ENCODE measurements around the gene EYS. TPM values are rescaled to one million over a fixed set of nuclear protein-coding genes. Genes with fewer than 3 reads are reported as not detected.

Gene EYS
- total RNA-seq, 2 donors from 2014 or later = not detected

DNA sequence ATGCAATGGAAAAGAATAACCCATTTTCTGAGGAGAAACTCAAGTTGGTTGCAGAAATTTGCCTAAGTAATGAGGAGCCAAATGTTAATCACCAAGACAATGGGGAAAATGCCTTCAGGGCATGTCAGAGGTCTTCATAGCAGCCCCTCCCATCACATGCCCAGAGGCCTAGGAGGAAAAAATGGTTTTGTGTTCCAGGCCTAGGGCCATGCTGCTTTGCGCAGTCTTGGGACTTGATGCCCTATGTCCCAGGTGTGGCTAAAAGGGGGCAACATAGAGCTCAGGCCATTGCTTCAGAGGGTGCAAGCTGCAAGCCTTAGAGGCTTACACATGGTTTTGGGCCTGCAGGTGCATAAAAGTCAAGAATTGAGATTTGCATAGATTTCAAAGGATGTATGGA is 485.9 kb downstream of the EYS start:
- Mint-ChIP-seq H3K4me3 (no peak overlapping the region), H3K36me3 (ENCODE audit: low read depth) (no peaks in the 10 kb centered on the region), H3K27me3 (no peaks in the 10 kb centered on the region), H3K4me1 (no peaks in the 10 kb centered on the region), H3K27ac (no peak overlapping the region)
- no peak for ATAC-seq
- peaks cover 2% of the 10 kb centered on the region for H3K9me3 ChIP-seq (ENCODE audit: control insufficient read depth, low read length, poor library complexity, severe bottlenecking)
- no peak for DNase-seq

DNA sequence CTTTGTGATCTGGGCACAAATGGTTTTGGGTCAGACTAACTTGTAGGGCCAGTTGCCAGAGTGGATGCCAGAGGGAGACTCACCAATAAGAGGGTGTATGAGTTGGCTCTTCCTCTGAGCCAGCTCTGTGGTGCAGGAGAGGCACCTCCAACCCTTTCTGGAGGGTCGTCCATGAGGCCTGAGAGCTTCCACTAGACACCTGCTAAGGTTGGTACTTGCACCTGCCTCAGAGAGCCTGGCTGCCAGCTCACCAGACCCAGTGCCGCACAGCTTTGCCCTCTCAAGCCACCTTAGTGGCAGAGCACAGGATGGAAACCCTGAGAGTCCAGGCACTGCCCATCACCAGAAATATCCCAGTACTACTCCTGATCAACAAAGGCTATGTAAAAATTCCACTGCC is 504.3 kb downstream of the EYS start:
- no peaks in the 10 kb centered on the region for H3K9me3 ChIP-seq (ENCODE audit: control insufficient read depth, low read length, poor library complexity, severe bottlenecking)
- Mint-ChIP-seq H3K27me3 (no peaks in the 10 kb centered on the region), H3K4me1 (no peaks in the 10 kb centered on the region), H3K27ac (no peak overlapping the region), H3K4me3 (no peak overlapping the region), H3K36me3 (ENCODE audit: low read depth) (no peaks in the 10 kb centered on the region)
- DNase-seq (no peak), ATAC-seq (no peak)

DNA sequence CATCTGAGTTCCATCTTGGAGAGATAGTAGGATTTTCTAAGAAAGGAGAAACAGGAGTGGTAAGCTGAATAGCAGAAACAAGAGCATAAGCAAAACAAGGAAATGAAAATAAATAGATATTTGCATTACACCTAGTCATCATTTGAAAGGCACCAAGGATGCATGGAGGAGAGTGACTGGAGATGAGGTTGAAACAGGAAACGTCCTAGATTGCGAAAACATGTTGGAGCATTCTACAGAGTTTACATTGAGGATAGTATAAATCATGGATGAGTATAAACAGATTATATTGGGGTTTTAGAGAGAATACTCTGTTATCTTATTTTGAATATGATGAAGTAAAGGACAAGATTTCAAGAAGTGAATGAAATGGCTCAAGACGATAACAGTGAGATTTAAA is 507.3 kb downstream of the EYS start:
- H3K9me3 ChIP-seq (ENCODE audit: control insufficient read depth, low read length, poor library complexity, severe bottlenecking) = no peaks in the 10 kb centered on the region
- Mint-ChIP-seq H3K27me3 (no peaks in the 10 kb centered on the region), H3K4me3 (no peak overlapping the region), H3K4me1 (no peaks in the 10 kb centered on the region), H3K36me3 (ENCODE audit: low read depth) (no peaks in the 10 kb centered on the region), H3K27ac (no peak overlapping the region)
- DNase-seq = no peak
- ATAC-seq = no peak

DNA sequence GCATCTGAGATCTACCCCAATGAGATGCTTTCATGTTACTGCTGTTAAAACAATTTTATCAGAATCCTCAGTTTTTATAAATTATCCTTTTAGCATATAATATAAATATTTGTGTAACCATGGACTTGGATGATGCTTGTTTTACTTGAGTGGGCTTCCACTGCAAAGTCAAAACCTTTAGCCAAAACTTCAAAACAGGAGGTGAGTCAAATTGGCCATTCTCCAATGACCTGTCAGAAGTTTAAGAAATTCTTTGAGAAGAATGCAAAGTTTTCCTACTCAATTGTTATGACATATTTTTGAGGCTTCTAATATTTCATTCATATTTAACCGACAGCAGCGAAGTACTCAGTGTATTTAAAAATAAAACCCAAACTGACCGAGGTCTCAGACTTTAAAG is 507.9 kb downstream of the EYS start:
- DNase-seq = no peak
- no peak for ATAC-seq
- H3K27me3 Mint-ChIP-seq = no peaks in the 10 kb centered on the region
- H3K4me3 Mint-ChIP-seq = no peak overlapping the region
- H3K36me3 Mint-ChIP-seq (ENCODE audit: low read depth) = no peaks in the 10 kb centered on the region
- H3K9me3 ChIP-seq (ENCODE audit: control insufficient read depth, low read length, poor library complexity, severe bottlenecking) = peaks cover 2% of the 10 kb centered on the region
- H3K27ac Mint-ChIP-seq = no peak overlapping the region
- no peaks in the 10 kb centered on the region for H3K4me1 Mint-ChIP-seq

DNA sequence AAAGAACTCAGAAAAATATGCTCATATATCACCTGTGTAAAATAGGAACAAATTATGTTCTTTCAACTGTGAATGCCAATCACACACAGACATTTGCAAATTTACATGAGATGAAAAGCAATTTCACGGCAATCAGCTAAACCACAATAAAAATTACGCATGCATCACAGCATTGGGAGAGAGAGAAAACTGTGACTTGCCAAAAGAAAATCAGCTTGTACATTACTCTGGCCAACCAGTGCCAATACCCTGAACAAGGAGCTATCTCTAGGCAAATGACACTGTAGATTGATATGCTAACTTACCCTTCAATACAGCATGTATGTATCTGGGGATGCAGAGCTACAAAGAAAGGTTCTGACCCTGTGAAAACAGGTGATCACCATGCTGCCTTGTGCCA is 515.6 kb downstream of the EYS start:
- no peaks in the 10 kb centered on the region for H3K27me3 Mint-ChIP-seq
- peaks cover 2% of the 10 kb centered on the region for H3K9me3 ChIP-seq (ENCODE audit: control insufficient read depth, low read length, poor library complexity, severe bottlenecking)
- H3K4me3 Mint-ChIP-seq = no peak overlapping the region
- H3K4me1 Mint-ChIP-seq = no peaks in the 10 kb centered on the region
- no peak for DNase-seq
- H3K27ac Mint-ChIP-seq = no peak overlapping the region
- no peak for ATAC-seq
- H3K36me3 Mint-ChIP-seq (ENCODE audit: low read depth) = no peaks in the 10 kb centered on the region

DNA sequence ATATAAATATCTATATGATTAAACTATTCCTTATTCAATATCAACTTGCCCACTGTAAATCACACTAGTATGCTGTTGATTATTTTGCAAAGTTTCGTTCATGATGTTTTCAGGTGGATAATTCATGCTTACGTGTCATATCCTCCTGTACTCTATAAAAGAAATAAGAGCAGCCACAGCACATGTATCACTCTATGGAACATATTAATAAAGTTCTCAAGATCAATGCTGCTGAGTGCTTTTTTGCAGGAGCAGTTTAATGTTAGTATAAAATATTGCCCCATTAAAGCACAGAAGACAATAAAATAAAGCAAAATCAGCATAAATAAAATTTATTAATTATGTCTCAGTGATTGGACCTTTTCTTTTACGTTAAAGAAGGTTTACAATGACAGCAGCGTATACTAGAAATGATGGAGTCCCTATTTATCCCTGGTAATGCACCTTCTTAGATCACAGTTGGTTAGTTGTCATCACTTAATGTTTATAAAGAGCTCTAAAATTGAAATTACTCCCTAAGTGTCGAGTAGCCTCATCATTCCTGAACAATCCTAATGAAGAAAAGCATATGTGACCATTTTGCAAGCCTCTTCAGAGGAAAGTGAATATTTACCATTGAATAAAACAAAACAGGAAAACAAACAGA is 517.7 kb downstream of the EYS start:
- no peaks in the 10 kb centered on the region for H3K36me3 Mint-ChIP-seq (ENCODE audit: low read depth)
- no peak overlapping the region for H3K4me3 Mint-ChIP-seq
- no peaks in the 10 kb centered on the region for H3K9me3 ChIP-seq (ENCODE audit: control insufficient read depth, low read length, poor library complexity, severe bottlenecking)
- H3K27me3 Mint-ChIP-seq = no peaks in the 10 kb centered on the region
- DNase-seq (no peak), ATAC-seq (no peak)
- H3K27ac Mint-ChIP-seq = no peak overlapping the region
- H3K4me1 Mint-ChIP-seq = no peaks in the 10 kb centered on the region

DNA sequence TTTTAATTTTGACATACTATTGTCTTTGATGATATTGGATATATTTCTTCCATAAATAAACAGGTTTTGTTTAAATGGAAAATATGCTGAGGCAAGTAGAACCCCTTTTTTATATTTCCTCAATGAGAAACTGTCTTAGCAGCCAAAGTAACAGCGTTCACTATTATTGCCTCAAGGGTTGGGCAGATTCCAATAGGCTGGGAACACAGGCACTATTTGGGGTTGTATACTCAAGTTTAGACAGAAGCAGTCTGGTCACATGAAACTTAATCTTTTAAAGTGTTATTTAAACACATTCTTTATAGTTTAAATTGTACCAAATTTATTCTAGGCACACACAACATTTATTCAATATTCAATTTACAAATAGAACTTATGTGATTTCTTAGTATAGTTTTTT is 520.2 kb downstream of the EYS start:
- no peak for DNase-seq
- no peak for ATAC-seq
- H3K36me3 Mint-ChIP-seq (ENCODE audit: low read depth) = no peaks in the 10 kb centered on the region
- no peak overlapping the region for H3K27ac Mint-ChIP-seq
- no peaks in the 10 kb centered on the region for H3K27me3 Mint-ChIP-seq
- no peaks in the 10 kb centered on the region for H3K4me1 Mint-ChIP-seq
- H3K9me3 ChIP-seq (ENCODE audit: control insufficient read depth, low read length, poor library complexity, severe bottlenecking) = no peaks in the 10 kb centered on the region
- no peak overlapping the region for H3K4me3 Mint-ChIP-seq

DNA sequence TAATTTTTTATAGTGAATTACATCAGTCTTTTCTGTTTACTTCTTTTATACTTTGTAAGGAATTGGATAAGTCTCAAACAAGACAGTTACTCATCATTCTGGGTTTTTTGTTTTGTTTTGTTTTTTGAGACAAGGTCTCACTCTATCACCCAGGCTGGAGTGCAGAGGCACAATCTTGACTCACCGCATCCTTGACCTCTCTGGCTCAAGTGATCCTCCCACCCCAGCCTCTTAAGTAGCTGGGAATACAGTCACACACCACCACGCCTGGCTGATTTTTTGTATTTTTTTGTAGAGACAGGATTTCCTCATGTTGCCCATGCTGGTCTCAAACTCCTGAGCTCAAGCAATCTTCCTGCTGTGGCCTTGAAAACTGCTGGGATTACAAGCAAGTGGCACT is 524.3 kb downstream of the EYS start:
- no peak for DNase-seq
- ATAC-seq = no peak
- Mint-ChIP-seq H3K27ac (no peak overlapping the region), H3K36me3 (ENCODE audit: low read depth) (no peaks in the 10 kb centered on the region), H3K27me3 (no peaks in the 10 kb centered on the region), H3K4me1 (no peaks in the 10 kb centered on the region), H3K4me3 (no peak overlapping the region)
- no peaks in the 10 kb centered on the region for H3K9me3 ChIP-seq (ENCODE audit: control insufficient read depth, low read length, poor library complexity, severe bottlenecking)

DNA sequence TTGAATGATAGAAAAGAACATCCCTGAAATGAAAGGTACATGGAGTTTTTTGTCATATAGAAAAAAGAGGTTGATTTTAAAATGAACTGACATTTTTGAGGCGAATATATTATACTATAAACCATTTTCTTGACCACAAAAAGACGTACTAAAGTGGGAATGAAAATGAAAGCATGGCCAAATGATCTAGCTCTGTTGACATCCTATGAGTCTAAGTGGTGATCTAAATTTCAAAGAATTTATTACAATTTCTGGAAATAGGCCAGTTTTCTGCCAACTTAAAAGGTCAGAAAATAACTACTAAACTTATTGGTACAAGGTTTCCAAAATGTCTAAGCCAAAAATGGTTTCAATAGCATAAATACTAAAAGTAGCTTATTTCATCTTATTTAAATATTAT is 536.8 kb downstream of the EYS start:
- Mint-ChIP-seq H3K4me1 (no peaks in the 10 kb centered on the region), H3K4me3 (no peak overlapping the region), H3K36me3 (ENCODE audit: low read depth) (no peaks in the 10 kb centered on the region), H3K27ac (no peak overlapping the region), H3K27me3 (no peaks in the 10 kb centered on the region)
- ATAC-seq (no peak), DNase-seq (no peak)
- no peaks in the 10 kb centered on the region for H3K9me3 ChIP-seq (ENCODE audit: control insufficient read depth, low read length, poor library complexity, severe bottlenecking)

DNA sequence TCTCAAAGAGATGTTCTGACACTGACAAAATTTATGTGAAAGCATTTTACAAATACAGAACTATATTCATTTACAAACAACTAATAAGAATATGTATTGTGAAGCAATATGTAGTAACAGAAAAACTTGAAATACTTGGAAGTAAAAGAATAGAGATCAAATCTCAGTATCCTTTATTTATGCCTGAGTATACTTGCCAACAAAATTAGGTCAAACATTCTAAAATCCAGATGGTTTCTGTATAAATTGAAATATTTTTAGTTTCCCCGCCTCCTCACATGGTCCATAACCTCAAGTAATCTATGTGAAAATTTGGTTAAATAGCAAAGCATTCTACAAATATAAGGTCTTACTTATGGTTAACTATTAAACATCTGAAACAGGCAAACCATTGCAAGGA is 545.4 kb downstream of the EYS start:
- no peak for ATAC-seq
- DNase-seq = no peak
- no peaks in the 10 kb centered on the region for H3K9me3 ChIP-seq (ENCODE audit: control insufficient read depth, low read length, poor library complexity, severe bottlenecking)
- Mint-ChIP-seq H3K27ac (no peak overlapping the region), H3K4me1 (no peaks in the 10 kb centered on the region), H3K4me3 (no peak overlapping the region), H3K36me3 (ENCODE audit: low read depth) (no peaks in the 10 kb centered on the region), H3K27me3 (no peaks in the 10 kb centered on the region)

DNA sequence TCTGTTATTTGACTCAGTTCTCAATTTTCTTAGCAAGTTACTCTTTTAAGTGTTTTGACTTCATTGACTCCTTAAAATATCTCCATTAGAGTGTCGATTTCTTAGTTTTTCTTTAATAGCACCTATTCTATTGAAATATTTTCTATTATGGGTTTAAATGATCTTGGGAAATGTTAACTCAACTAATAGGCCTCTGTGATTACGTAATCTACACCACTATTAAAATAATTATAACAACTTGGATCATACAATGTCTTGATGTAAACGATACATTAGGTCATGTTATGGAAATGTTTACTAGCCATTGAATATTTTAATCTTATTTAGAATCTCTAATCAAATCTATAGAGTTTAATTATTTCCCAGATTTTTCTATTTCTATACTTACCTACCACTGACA is 550.0 kb downstream of the EYS start:
- Mint-ChIP-seq H3K36me3 (ENCODE audit: low read depth) (no peaks in the 10 kb centered on the region), H3K4me3 (no peak overlapping the region), H3K27me3 (no peaks in the 10 kb centered on the region), H3K27ac (no peak overlapping the region), H3K4me1 (no peaks in the 10 kb centered on the region)
- H3K9me3 ChIP-seq (ENCODE audit: control insufficient read depth, low read length, poor library complexity, severe bottlenecking) = no peaks in the 10 kb centered on the region
- ATAC-seq (no peak), DNase-seq (no peak)

DNA sequence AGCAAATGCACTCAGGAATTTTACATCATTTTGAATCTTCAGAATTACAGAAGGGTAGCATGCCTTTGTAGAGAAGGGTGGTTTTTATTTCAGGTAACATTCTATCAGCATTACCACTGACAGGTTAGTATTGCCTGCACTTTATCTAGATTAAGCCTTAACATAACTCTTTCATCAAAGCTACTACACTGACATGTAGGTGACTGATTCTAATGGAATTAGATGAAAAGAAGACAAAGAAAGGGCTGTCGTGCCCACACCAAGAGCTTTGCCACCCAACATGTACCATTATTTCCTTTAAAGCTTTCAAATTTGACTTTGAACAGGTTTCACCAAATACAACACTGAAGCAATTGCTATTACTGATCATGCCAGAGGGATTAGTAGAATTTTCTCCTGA is 551.9 kb downstream of the EYS start:
- ATAC-seq = no peak
- no peaks in the 10 kb centered on the region for H3K36me3 Mint-ChIP-seq (ENCODE audit: low read depth)
- no peak overlapping the region for H3K27ac Mint-ChIP-seq
- H3K4me1 Mint-ChIP-seq = no peaks in the 10 kb centered on the region
- no peak for DNase-seq
- H3K27me3 Mint-ChIP-seq = no peaks in the 10 kb centered on the region
- no peak overlapping the region for H3K4me3 Mint-ChIP-seq
- H3K9me3 ChIP-seq (ENCODE audit: control insufficient read depth, low read length, poor library complexity, severe bottlenecking) = no peaks in the 10 kb centered on the region

DNA sequence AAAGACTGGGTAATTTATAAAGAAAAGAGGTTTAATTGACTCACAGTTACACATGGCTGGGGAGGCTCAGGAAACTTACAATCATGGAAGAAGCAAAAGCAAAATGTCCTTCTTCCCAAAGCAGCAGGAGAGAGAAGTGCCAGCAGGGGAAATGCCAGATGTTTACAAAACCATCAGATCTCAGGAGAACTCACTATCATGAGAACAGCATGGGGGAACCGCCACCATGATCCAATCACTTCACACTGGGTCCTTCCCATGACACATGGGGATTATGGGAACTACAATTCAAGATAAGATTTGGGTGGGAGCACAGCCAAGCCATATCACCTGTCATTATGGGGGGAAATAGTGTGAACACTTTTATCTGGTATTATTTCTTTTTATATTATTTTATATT is 557.2 kb downstream of the EYS start:
- Mint-ChIP-seq H3K36me3 (ENCODE audit: low read depth) (no peaks in the 10 kb centered on the region), H3K27me3 (no peaks in the 10 kb centered on the region), H3K4me3 (no peak overlapping the region), H3K27ac (no peak overlapping the region), H3K4me1 (no peaks in the 10 kb centered on the region)
- no peaks in the 10 kb centered on the region for H3K9me3 ChIP-seq (ENCODE audit: control insufficient read depth, low read length, poor library complexity, severe bottlenecking)
- DNase-seq = no peak
- ATAC-seq = no peak

DNA sequence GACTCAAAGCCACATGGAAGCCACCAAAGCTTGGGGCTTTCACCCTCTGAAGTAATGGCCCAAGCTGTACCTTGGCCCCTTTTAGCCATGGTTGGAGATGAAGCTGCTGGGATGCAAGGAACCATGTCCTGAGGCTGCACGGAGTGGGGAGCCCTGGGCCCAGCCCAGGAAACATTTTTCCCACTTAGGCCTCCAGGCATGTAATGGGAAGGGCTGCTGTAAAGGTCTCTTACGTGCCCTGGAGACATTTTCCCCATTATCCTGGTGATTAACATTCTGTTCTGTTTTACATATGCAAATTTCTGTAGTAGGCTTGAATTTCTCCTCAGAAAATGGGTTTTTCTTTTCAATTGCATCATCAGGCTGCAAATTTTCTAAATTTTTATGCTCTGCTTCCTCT is 558.2 kb downstream of the EYS start:
- Mint-ChIP-seq H3K4me3 (no peak overlapping the region), H3K4me1 (no peaks in the 10 kb centered on the region), H3K36me3 (ENCODE audit: low read depth) (no peaks in the 10 kb centered on the region), H3K27me3 (no peaks in the 10 kb centered on the region), H3K27ac (no peak overlapping the region)
- no peaks in the 10 kb centered on the region for H3K9me3 ChIP-seq (ENCODE audit: control insufficient read depth, low read length, poor library complexity, severe bottlenecking)
- ATAC-seq (no peak), DNase-seq (no peak)
